HepG2 (cell line): ENCODE data around the gene AGER. TPM values are rescaled to one million over a fixed set of nuclear protein-coding genes. Genes with fewer than 3 reads are reported as not detected.

Experiments
- ATAC-seq: fragments of 200-7000 bp; cut with Tn5 transposase; 3 replicates; pipeline ENCODE4 v1.9.1; 2020; ENCODE audit warnings: mild to moderate bottlenecking, moderate library complexity
- BruUV-seq: library from RNA; stranded (reverse); fragments of 400-500 nt; replicated peaks from 2 replicates; lab custom pipeline; 2021; lab: Mats Ljungman, UMichigan
- CTCF ChIA-PET: fragments of 300-600 bp; formaldehyde crosslinking; extraction: SDS; loops from one replicate; lab custom pipeline; 2021; ENCODE audit warnings: low total read pairs, inconsistent platforms, low intra/inter-chr PET ratio; lab: Yijun Ruan, JAX
- POLR2A ChIA-PET: fragments of 350-600 bp; sonication (Branson Sonifier 250); formaldehyde crosslinking; loops from one replicate; lab custom pipeline; 2020; ENCODE audit warnings: antibody characterized with exemption, inconsistent platforms; lab: Yijun Ruan, JAX
- DNase-seq: peaks from one replicate; pipeline ENCODE4 v3.0.0-alpha.2; 2015; ENCODE audit warnings: low spot score
- FAIRE-seq: peaks from 3 replicates; lab custom pipeline; 2011; peaks lifted over from hg19 to GRCh38; lab: Jason Lieb, UNC
- H2AFZ ChIP-seq: one replicate; pipeline ENCODE4 v1.6.1; 2011; ENCODE audit warnings: low read length, inconsistent platforms
- H3K27ac ChIP-seq: fragments of 300-600 bp; 3 replicates; pipeline ENCODE4 v1.8.0; 2011; ENCODE audit warnings: mixed run types, mild to moderate bottlenecking, mixed read lengths, low read length, inconsistent platforms; ENCODE audit not compliant: insufficient read depth; ENCODE audit errors: extremely low read length
- H3K27me3 ChIP-seq, 2 experiments: fragments of 200-600 bp in 1 of 2; 2 replicates in 1 of 2; 3 replicates in 1 of 2; pipeline versions ENCODE4 v1.6.0 to v1.8.0; 2011; ENCODE audit warnings: low read length in 2 of 2, mild to moderate bottlenecking in 2 of 2, moderate library complexity in 2 of 2, inconsistent platforms in 1 of 2; ENCODE audit not compliant: insufficient read depth in 2 of 2, control insufficient read depth in 1 of 2
- H3K36me3 ChIP-seq, 2 experiments: fragments of 200-600 bp in 1 of 2; replicated peaks in 1 of 2; 2 replicates in 1 of 2; 3 replicates in 1 of 2; pipeline versions ENCODE4 v1.5.1 to v1.8.0; 2011; ENCODE audit warnings: low read length in 2 of 2, inconsistent platforms in 1 of 2; ENCODE audit not compliant: insufficient read depth in 2 of 2, control insufficient read depth in 1 of 2
- H3K4me1 ChIP-seq: 2 replicates; pipeline ENCODE4 v1.5.1; 2012; ENCODE audit warnings: low read length, inconsistent platforms; ENCODE audit not compliant: insufficient read depth
- H3K4me2 ChIP-seq: 2 replicates; pipeline ENCODE4 v1.6.0; 2011; ENCODE audit warnings: low read depth, low read length, inconsistent platforms
- H3K4me3 ChIP-seq, 3 experiments: fragments of 200-600 bp in 1 of 3; sonication (generic), shearing (Covaris generic) in 1 of 3; replicated peaks in 1 of 3; 2 replicates each; pipeline ENCODE4 v1.5.1; 2011 to 2016; ENCODE audit warnings: low read length in 3 of 3, inconsistent platforms in 2 of 3, low read depth in 2 of 3, mild to moderate bottlenecking in 2 of 3, control low read depth in 1 of 3, mixed read lengths in 1 of 3; ENCODE audit not compliant: insufficient read depth in 1 of 3
- H3K79me2 ChIP-seq: one replicate; pipeline ENCODE4 v1.6.1; 2011; ENCODE audit warnings: low read length, inconsistent platforms; ENCODE audit not compliant: insufficient read depth
- H3K9ac ChIP-seq: 2 replicates; pipeline ENCODE4 v1.6.0; 2011; ENCODE audit warnings: mild to moderate bottlenecking, low read depth, low read length, inconsistent platforms; ENCODE audit not compliant: insufficient read depth
- H3K9me3 ChIP-seq: 2 replicates; pipeline ENCODE4 v1.5.1; 2012; ENCODE audit warnings: mild to moderate bottlenecking, low read length
- H4K20me1 ChIP-seq: 2 replicates; pipeline ENCODE4 v1.6.0; 2011; ENCODE audit warnings: inconsistent platforms, mild to moderate bottlenecking, low read length, moderate library complexity; ENCODE audit not compliant: insufficient read depth
- BCL3 ChIP-seq: sonication (generic); formaldehyde crosslinking; IDR thresholded peaks from 2 replicates; pipeline ENCODE4 v1.5.1; 2020; ENCODE audit warnings: mild to moderate bottlenecking, missing genetic modification reagents, moderate library complexity
- CCAR2 ChIP-seq: fragments of 200-400 bp; formaldehyde crosslinking; optimal IDR thresholded peaks from 2 replicates; pipeline ENCODE3; 2018; ENCODE audit warnings: low read depth, mild to moderate bottlenecking, low read length, moderate library complexity
- CCDC6 ChIP-seq: sonication (generic); formaldehyde crosslinking; IDR thresholded peaks from 2 replicates; pipeline ENCODE4 v1.8.1; 2022; ENCODE audit warnings: mild to moderate bottlenecking, missing genetic modification reagents, moderate library complexity
- ERF ChIP-seq: IDR thresholded peaks from 2 replicates; pipeline ENCODE4 v1.6.1; 2018; ENCODE audit warnings: missing biosample characterization, missing genetic modification reagents
- FOSL1 ChIP-seq: sonication (generic); formaldehyde crosslinking; IDR thresholded peaks from 2 replicates; pipeline ENCODE4 v1.9.0; 2021; ENCODE audit warnings: missing genetic modification reagents, borderline replicate concordance
- IRF1 ChIP-seq: sonication (generic); formaldehyde crosslinking; IDR thresholded peaks from 2 replicates; pipeline ENCODE4 v1.4.0; 2020; ENCODE audit warnings: low read depth, mild to moderate bottlenecking, missing genetic modification reagents
- MAX ChIP-seq: IDR thresholded peaks from 2 replicates; pipeline ENCODE4 v1.6.1; 2012; ENCODE audit warnings: inconsistent platforms
- NFE2L2 ChIP-seq: fragments of 150-350 bp; IDR thresholded peaks from 2 replicates; pipeline ENCODE4 v1.6.1; 2014; ENCODE audit warnings: low read length
- NFYB ChIP-seq: sonication (generic); formaldehyde crosslinking; IDR thresholded peaks from 2 replicates; pipeline ENCODE4 v1.4.0; 2020; ENCODE audit warnings: missing genetic modification reagents
- TEAD3 ChIP-seq: optimal IDR thresholded peaks from 2 replicates; pipeline ENCODE3; 2016; ENCODE audit warnings: borderline replicate concordance
- ZBTB21 ChIP-seq: sonication (generic); formaldehyde crosslinking; IDR thresholded peaks from 2 replicates; pipeline ENCODE4 v1.4.0; 2020; ENCODE audit warnings: missing genetic modification reagents
- ZNF281 ChIP-seq: sonication (generic); formaldehyde crosslinking; IDR thresholded peaks from 2 replicates; pipeline ENCODE4 v1.4.0; 2020; ENCODE audit warnings: missing genetic modification reagents, borderline replicate concordance
- ZNF704 ChIP-seq: sonication (generic); formaldehyde crosslinking; IDR thresholded peaks from 2 replicates; pipeline ENCODE4 v1.8.1; 2023; ENCODE audit warnings: mild to moderate bottlenecking, inconsistent platforms, moderate library complexity, missing genetic modification reagents, borderline replicate concordance
- ZNF768 ChIP-seq: sonication (generic); formaldehyde crosslinking; IDR thresholded peaks from 2 replicates; pipeline ENCODE4 v1.4.0; 2020; ENCODE audit warnings: missing genetic modification reagents
- ZSCAN31 ChIP-seq: sonication (generic); formaldehyde crosslinking; IDR thresholded peaks from 2 replicates; pipeline ENCODE4 v1.5.0; 2020; ENCODE audit warnings: low read depth, mild to moderate bottlenecking, missing genetic modification reagents
- in situ Hi-C: cut with HindIII; loops from 2 replicates; pipeline ENCODE4 v1.10.0; 2017; ENCODE audit warnings: low pct_unique_long_range_greater_than_20kb; ENCODE audit not compliant: extremely low pct_ligation_motif_present
- intact Hi-C: fragments of 100-400 bp; cut with micrococcal nuclease; formaldehyde crosslinking; loops from one replicate; pipeline ENCODE4 v1.10.0; 2022; ENCODE audit not compliant: unreplicated experiment
- polyA plus RNA-seq, 8 experiments: library from polyadenylated mRNA; depleted of rRNA in 3 of 8; stranded (reverse) in 7 of 8; unstranded in 1 of 8; fragments of >200 nt; fragmentation: Illumina TruSeq in 4 of 8; extraction: Trizol in 4 of 8; gene quantifications; 2 replicates each; pipeline versions ENCODE4 v1.2.1 to v1.2.3, GENCODE V29; 2011 to 2016; ENCODE audit warnings: low read depth in 4 of 8, missing spikeins in 1 of 8, mixed read lengths in 1 of 8; ENCODE audit not compliant: insufficient read depth in 1 of 8
- total RNA-seq, 5 experiments: library from RNA; depleted of rRNA; stranded (reverse); fragments of >200 nt; fragmentation: Illumina TruSeq; extraction: Trizol; gene quantifications; 2 replicates each; pipeline ENCODE4 v1.2.3, GENCODE V29; 2016; ENCODE audit warnings: low read depth in 1 of 5

AGER gene
- total and polyA plus RNA-seq, 2 of the 13 experiments (the other 11 are each of a cell fraction or from before 2014, with no cell fraction given), result 1.9 to 5.1 TPM

- TF ChIP-seq IRF1 (CRISPR knock-in tag) (no peak), NFE2L2 (no peak), ZNF768 (CRISPR knock-in tag) (no peak), BCL3 (CRISPR knock-in tag) (no peak), CCAR2 (no peak), ZSCAN31 (CRISPR knock-in tag) (no peak), ZBTB21 (no peak)
Measured at GRCh38 chr6:32133786-32134185, 50.3 kb downstream of the AGER start (continued).

GRCh38 chr6:32132110-32132509 is 51.9 kb downstream of the AGER start:
- H3K4me2 ChIP-seq, result no peak overlapping the region
- peaks cover 1 to 6% of the 10 kb centered on the region in 2 experiments; a peak in 2 of 5 replicates for H3K27me3 ChIP-seq
- intact Hi-C loops (no loop called here), in situ Hi-C loops (no loop called here)
- BruUV-seq, result no TSS peak
- no peaks in the 10 kb centered on the region for H3K36me3 ChIP-seq
- H3K4me3 ChIP-seq, result no peak overlapping the region
- ChIA-PET POLR2A (no interaction called here), CTCF (no interaction called here)
- FAIRE-seq (no peak), ATAC-seq (no peak), DNase-seq (no peak)
- H3K79me2 ChIP-seq, result peaks cover 19% of the 10 kb centered on the region
- H3K9me3 ChIP-seq, result no peaks in the 10 kb centered on the region
- no peak overlapping the region for H3K9ac ChIP-seq
- H3K27ac ChIP-seq, result no peak overlapping the region
- no peak overlapping the region for H2AFZ ChIP-seq
- no peaks in the 10 kb centered on the region for H4K20me1 ChIP-seq
- H3K4me1 ChIP-seq, result peaks cover 22% of the 10 kb centered on the region
- no peak for TF ChIP-seq CCDC6
- no peak for TF ChIP-seq ZNF704 (CRISPR knock-in tag)
- no peak for TF ChIP-seq NFYB (CRISPR knock-in tag)
- no peak for TF ChIP-seq ZNF281
- TF ChIP-seq MAX, result no peak
- no peak for TF ChIP-seq ERF (CRISPR knock-in tag)
- no peak for TF ChIP-seq FOSL1 (CRISPR knock-in tag)
- no peak for TF ChIP-seq TEAD3 (CRISPR knock-in tag)
